Activated CD4-positive, alpha-beta memory T cell treated with anti-CD3 and anti-CD28 coated beads for 36 hours (primary cell): Measurements from ENCODE around the gene ECM2. TPM values are rescaled to one million over a fixed set of nuclear protein-coding genes. Genes with fewer than 3 reads are reported as not detected.

ENCODE experiments used
- CTCF ChIA-PET: fragments of 350-600 bp; sonication (Branson Sonifier 250); formaldehyde crosslinking; loops from one replicate; lab custom pipeline; 2021; ENCODE audit warnings: antibody characterized with exemption, inconsistent platforms; lab: Charles Lee
- POLR2A ChIA-PET: fragments of 350-600 bp; sonication (Branson Sonifier 250); formaldehyde crosslinking; loops from one replicate; lab custom pipeline; 2021; ENCODE audit warnings: antibody characterized with exemption; lab: Charles Lee
- DNase-seq: peaks from one replicate; pipeline ENCODE4 v3.0.0-alpha.2; 2020
- H3K27ac Mint-ChIP-seq: one replicate; pipeline ENCODE4 v1.8.0; 2021; ENCODE audit warnings: mixed read lengths
- H3K27me3 Mint-ChIP-seq: one replicate; pipeline ENCODE4 v1.8.0; 2021; ENCODE audit warnings: mixed read lengths
- H3K36me3 Mint-ChIP-seq: one replicate; pipeline ENCODE4 v1.8.0; 2021; ENCODE audit warnings: mixed read lengths
- H3K4me1 Mint-ChIP-seq: one replicate; pipeline ENCODE4 v1.8.0; 2021; ENCODE audit warnings: low read depth, mixed read lengths
- H3K4me3 Mint-ChIP-seq: one replicate; pipeline ENCODE4 v1.8.0; 2021; ENCODE audit warnings: mild to moderate bottlenecking, mixed read lengths
- H3K9me3 Mint-ChIP-seq: one replicate; pipeline ENCODE4 v1.8.0; 2021; ENCODE audit warnings: mixed read lengths
- intact Hi-C: fragments of 100-400 bp; cut with micrococcal nuclease; formaldehyde crosslinking; loops from one replicate; pipeline ENCODE4 v1.15.1; 2023
- total RNA-seq, 2 experiments: library from RNA; stranded (reverse); gene quantifications; one replicate each; pipeline ENCODE4 v1.2.3, GENCODE V29; 2021

ECM2 gene
- total RNA-seq, 2 experiments from 2014 or later, result not detected

GRCh38 chr9:92522983-92523970, 12.5 kb downstream of the ECM2 start:
- H3K4me3 Mint-ChIP-seq, result no peak overlapping the region
- POLR2A ChIA-PET, result no interaction called here
- CTCF ChIA-PET, result no interaction called here
- no peaks in the 10 kb centered on the region for H3K36me3 Mint-ChIP-seq
- H3K27me3 Mint-ChIP-seq, result no peaks in the 10 kb centered on the region
- no peak overlapping the region for H3K27ac Mint-ChIP-seq
- DNase-seq, result no peak
- intact Hi-C loops, result no loop called here
- H3K9me3 Mint-ChIP-seq, result no peaks in the 10 kb centered on the region
- H3K4me1 Mint-ChIP-seq, result no peaks in the 10 kb centered on the region

- Mint-ChIP-seq H3K4me3 (no peak overlapping the region), H3K27ac (no peak overlapping the region), H3K9me3 (no peaks in the 10 kb centered on the region), H3K27me3 (no peaks in the 10 kb centered on the region), H3K4me1 (no peaks in the 10 kb centered on the region), H3K36me3 (no peaks in the 10 kb centered on the region)
- no peak for DNase-seq
- ChIA-PET POLR2A (no interaction called here), CTCF (no interaction called here)
- intact Hi-C loops, result no loop called here
Observed at GRCh38 chr9:92520837-92521236, 15.0 kb downstream of the ECM2 start.

GRCh38 chr9:92518199-92518598, 17.6 kb downstream of the ECM2 start:
- Mint-ChIP-seq H3K4me1 (no peaks in the 10 kb centered on the region), H3K27ac (no peak overlapping the region), H3K4me3 (no peak overlapping the region), H3K9me3 (no peaks in the 10 kb centered on the region), H3K27me3 (no peaks in the 10 kb centered on the region), H3K36me3 (no peaks in the 10 kb centered on the region)
- CTCF ChIA-PET, result no interaction called here
- DNase-seq, result no peak
- POLR2A ChIA-PET, result no interaction called here
- intact Hi-C loops, result no loop called here

- H3K4me3 Mint-ChIP-seq, result no peak overlapping the region
- H3K4me1 Mint-ChIP-seq, result no peaks in the 10 kb centered on the region
- H3K27ac Mint-ChIP-seq, result no peak overlapping the region
- no peaks in the 10 kb centered on the region for H3K9me3 Mint-ChIP-seq
- ChIA-PET CTCF (no interaction called here), POLR2A (no interaction called here)
- intact Hi-C loops, result no loop called here
- DNase-seq, result no peak
- H3K36me3 Mint-ChIP-seq, result no peaks in the 10 kb centered on the region
- H3K27me3 Mint-ChIP-seq, result no peaks in the 10 kb centered on the region
Observed at GRCh38 chr9:92517046-92517445, 18.7 kb downstream of the ECM2 start.

- intact Hi-C loops, result no loop called here
- H3K4me1 Mint-ChIP-seq, result no peaks in the 10 kb centered on the region
- POLR2A ChIA-PET, result no interaction called here
Observed at GRCh38 chr9:92516521-92516920, 19.3 kb downstream of the ECM2 start.

GRCh38 chr9:92514635-92515034, 21.2 kb downstream of the ECM2 start:
- intact Hi-C loops, result no loop called here
- Mint-ChIP-seq H3K27ac (no peak overlapping the region), H3K4me1 (no peaks in the 10 kb centered on the region), H3K9me3 (no peaks in the 10 kb centered on the region), H3K27me3 (no peaks in the 10 kb centered on the region), H3K4me3 (no peak overlapping the region), H3K36me3 (no peaks in the 10 kb centered on the region)
- CTCF ChIA-PET, result no interaction called here
- POLR2A ChIA-PET, result no interaction called here
- no peak for DNase-seq

More at GRCh38 chr9:92516521-92516920, 19.3 kb downstream of the ECM2 start:
- Mint-ChIP-seq H3K36me3 (no peaks in the 10 kb centered on the region), H3K4me3 (no peak overlapping the region), H3K27me3 (no peaks in the 10 kb centered on the region), H3K27ac (no peak overlapping the region), H3K9me3 (no peaks in the 10 kb centered on the region)
- CTCF ChIA-PET, result no interaction called here
- no peak for DNase-seq

GRCh38 chr9:92513349-92513748, 22.4 kb downstream of the ECM2 start:
- no peaks in the 10 kb centered on the region for H3K27me3 Mint-ChIP-seq
- intact Hi-C loops, result no loop called here
- no peak overlapping the region for H3K4me3 Mint-ChIP-seq
- H3K36me3 Mint-ChIP-seq, result no peaks in the 10 kb centered on the region
- CTCF ChIA-PET, result no interaction called here
- DNase-seq, result no peak
- H3K27ac Mint-ChIP-seq, result no peak overlapping the region
- no peaks in the 10 kb centered on the region for H3K9me3 Mint-ChIP-seq
- POLR2A ChIA-PET, result no interaction called here
- no peaks in the 10 kb centered on the region for H3K4me1 Mint-ChIP-seq

GRCh38 chr9:92512622-92513021, 23.2 kb downstream of the ECM2 start:
- POLR2A ChIA-PET, result no interaction called here
- CTCF ChIA-PET, result no interaction called here
- intact Hi-C loops, result no loop called here
- Mint-ChIP-seq H3K9me3 (no peaks in the 10 kb centered on the region), H3K27ac (no peak overlapping the region), H3K36me3 (no peaks in the 10 kb centered on the region), H3K4me3 (no peak overlapping the region), H3K4me1 (no peaks in the 10 kb centered on the region), H3K27me3 (no peaks in the 10 kb centered on the region)
- no peak for DNase-seq

- no peak overlapping the region for H3K27ac Mint-ChIP-seq
- H3K4me1 Mint-ChIP-seq, result no peaks in the 10 kb centered on the region
- H3K36me3 Mint-ChIP-seq, result no peaks in the 10 kb centered on the region
Observed at GRCh38 chr9:92510747-92511146, 25.0 kb downstream of the ECM2 start.

GRCh38 chr9:92509050-92509449, 26.7 kb downstream of the ECM2 start:
- H3K27ac Mint-ChIP-seq, result no peak overlapping the region
- POLR2A ChIA-PET, result no interaction called here
- CTCF ChIA-PET, result no interaction called here

More at GRCh38 chr9:92510747-92511146, 25.0 kb downstream of the ECM2 start:
- ChIA-PET POLR2A (no interaction called here), CTCF (no interaction called here)
- Mint-ChIP-seq H3K9me3 (no peaks in the 10 kb centered on the region), H3K4me3 (no peak overlapping the region), H3K27me3 (no peaks in the 10 kb centered on the region)
- DNase-seq, result no peak
- intact Hi-C loops, result no loop called here

GRCh38 chr9:92508018-92508820, 27.6 kb downstream of the ECM2 start:
- POLR2A ChIA-PET, result no interaction called here
- CTCF ChIA-PET, result no interaction called here
- Mint-ChIP-seq H3K36me3 (no peaks in the 10 kb centered on the region), H3K27me3 (no peaks in the 10 kb centered on the region), H3K4me1 (no peaks in the 10 kb centered on the region), H3K4me3 (no peak overlapping the region), H3K9me3 (no peaks in the 10 kb centered on the region), H3K27ac (no peak overlapping the region)
- intact Hi-C loops, result no loop called here
- no peak for DNase-seq

More at GRCh38 chr9:92509050-92509449, 26.7 kb downstream of the ECM2 start:
- Mint-ChIP-seq H3K9me3 (no peaks in the 10 kb centered on the region), H3K27me3 (no peaks in the 10 kb centered on the region), H3K4me1 (no peaks in the 10 kb centered on the region), H3K36me3 (no peaks in the 10 kb centered on the region), H3K4me3 (no peak overlapping the region)
- intact Hi-C loops, result no loop called here
- no peak for DNase-seq

GRCh38 chr9:92507496-92507895, 28.3 kb downstream of the ECM2 start:
- no peaks in the 10 kb centered on the region for H3K4me1 Mint-ChIP-seq
- POLR2A ChIA-PET, result no interaction called here
- CTCF ChIA-PET, result no interaction called here
- no peak overlapping the region for H3K4me3 Mint-ChIP-seq
- H3K27me3 Mint-ChIP-seq, result no peaks in the 10 kb centered on the region
- H3K27ac Mint-ChIP-seq, result no peak overlapping the region
- no peaks in the 10 kb centered on the region for H3K36me3 Mint-ChIP-seq
- intact Hi-C loops, result no loop called here
- no peaks in the 10 kb centered on the region for H3K9me3 Mint-ChIP-seq
- DNase-seq, result no peak
